Measurements from ENCODE around the gene PTPN21. TPM values are rescaled to one million over a fixed set of nuclear protein-coding genes. Genes with fewer than 3 reads are reported as not detected.

PTPN21 gene
- polyA plus RNA-seq, 2 of the 4 experiments (the other 2 are of a cell fraction): 6.5 to 8.3 TPM

DNA sequence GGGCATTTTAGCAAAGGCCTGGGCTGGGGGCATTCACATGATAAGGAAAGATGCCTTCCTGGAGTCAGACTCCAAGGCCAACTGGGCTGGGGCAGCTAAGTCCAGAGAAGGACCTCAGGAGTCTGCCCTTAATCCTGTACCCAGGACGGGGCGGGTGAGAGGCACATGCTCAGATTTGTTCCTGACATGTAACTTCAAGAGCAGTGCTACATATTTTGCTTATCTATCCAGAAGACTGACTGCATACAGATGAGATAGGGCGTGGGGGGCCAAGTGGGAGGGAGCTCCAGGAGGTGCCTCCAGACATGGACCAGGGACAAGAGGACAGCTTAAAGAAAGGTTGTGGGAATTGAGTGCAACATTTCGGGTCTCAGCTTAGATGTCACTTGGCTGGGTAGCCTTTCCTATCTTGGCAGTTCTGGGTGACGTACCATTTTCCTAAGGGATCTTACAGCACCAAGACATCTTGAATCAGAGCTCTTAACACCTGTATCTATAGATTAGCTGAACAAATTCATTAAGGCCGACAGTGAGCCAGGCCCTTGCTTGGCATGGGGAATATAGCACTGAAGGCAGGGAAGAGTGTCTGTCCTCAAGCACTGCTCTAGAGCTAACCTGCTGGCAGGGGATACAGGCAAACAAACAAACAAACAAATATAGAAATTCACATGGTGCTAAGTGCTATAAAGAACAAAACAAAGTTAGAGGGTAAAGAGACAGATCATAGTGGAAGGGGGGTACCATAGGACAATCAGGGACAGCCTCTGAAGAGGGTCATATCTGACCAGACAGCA, 61.2 kb downstream of the PTPN21 start:
- no peak for DNase-seq (ENCODE audit: low read depth in 1 of 2, low spot score in 1 of 2)
- WGBS (ENCODE audit: missing lambda C conversion rate): 86% methylated on average over 6 of the region's 6 CpGs
- FAIRE-seq: no peak
- Histone ChIP-seq H3K27ac (no peak overlapping the region), H3K9me3 (no peaks in the 10 kb centered on the region), H3K4me3 (no peak overlapping the region), H3K4me1 (no peaks in the 10 kb centered on the region), H3K4me2 (no peak overlapping the region)
- TF ChIP-seq HOXA7 (CRISPR knock-in tag; IDR thresholded peaks at IDR 0.05) (no peak), KDM1A (IDR thresholded peaks at IDR 0.05; ENCODE audit: low read depth) (no peak)
- ATAC-seq: 0 out of 6 replicates have a peak, but pooled peaks of 1 of the 2 experiments have one; percentile 10
- CTCF ChIA-PET: interaction anchor here (0.6 to 5.0 kb wide), 16 partner anchors 9 to 1183 kb away, joined by 3 to 40 read pairs (median 3); no protein-coding TSS in a partner anchor
- POLR2A ChIA-PET: no interaction called here

DNA sequence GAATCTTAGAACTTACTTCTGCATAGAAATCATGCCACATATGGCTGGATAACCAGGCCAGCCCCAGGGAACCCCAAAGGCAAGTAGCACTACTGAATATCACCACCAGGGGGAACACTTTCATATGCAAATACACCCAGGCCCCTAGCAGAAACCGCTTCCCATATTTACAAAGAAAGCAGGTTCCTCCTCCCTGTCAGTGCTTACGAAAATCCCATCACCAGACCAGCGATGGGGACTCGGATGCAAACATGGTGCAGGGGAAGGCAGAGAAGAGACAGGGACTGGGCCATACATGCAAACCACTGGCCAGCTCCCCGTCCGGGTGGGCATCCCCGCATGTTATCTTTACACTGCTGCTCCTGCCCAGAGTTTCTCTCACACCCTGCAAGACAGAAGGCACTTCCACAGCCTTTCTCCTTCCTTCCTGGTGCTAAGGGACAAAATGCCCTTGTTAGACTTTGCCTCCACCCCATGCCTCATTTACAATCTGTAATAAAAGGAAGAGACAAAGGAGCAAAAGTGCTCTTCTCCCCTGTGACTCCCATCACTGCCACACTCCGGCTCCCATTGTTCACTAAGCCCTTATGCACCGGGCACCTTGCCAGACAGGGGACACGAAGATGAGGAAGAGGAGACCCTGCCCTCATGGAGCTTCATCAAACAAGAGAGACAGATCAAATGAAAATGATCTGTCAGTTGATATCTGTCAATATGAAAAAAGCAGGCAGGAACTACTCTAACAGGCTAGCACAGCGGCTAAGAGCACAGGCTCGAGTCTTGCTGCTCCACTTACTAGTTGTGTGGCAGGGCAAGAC, 62.3 kb downstream of the PTPN21 start:
- peak; percentile 79 to 81 for DNase-seq (ENCODE audit: low read depth in 1 of 2, low spot score in 1 of 2)
- Histone ChIP-seq H3K9me3 (no peaks in the 10 kb centered on the region), H3K4me1 (no peaks in the 10 kb centered on the region), H3K4me2 (no peak overlapping the region), H3K27ac (no peak overlapping the region), H3K4me3 (no peak overlapping the region)
- TF ChIP-seq RAD21 (conservative IDR thresholded peaks at IDR 0.05 in 1 of 2, IDR thresholded peaks at IDR 0.05 in 1 of 2) (peak; percentile 71 to 80), MYC (IDR thresholded peaks at IDR 0.05; ENCODE audit: borderline replicate concordance, low read length) (no peak), FOSL2 (IDR thresholded peaks at IDR 0.05) (no peak), FOSL2 (CRISPR knock-in tag; IDR thresholded peaks at IDR 0.05) (no peak), CHD4 (IDR thresholded peaks at IDR 0.05; ENCODE audit: borderline replicate concordance) (no peak), SMC3 (IDR thresholded peaks at IDR 0.05) (peak; percentile 85)
- TF ChIP-seq, protein P1, sequence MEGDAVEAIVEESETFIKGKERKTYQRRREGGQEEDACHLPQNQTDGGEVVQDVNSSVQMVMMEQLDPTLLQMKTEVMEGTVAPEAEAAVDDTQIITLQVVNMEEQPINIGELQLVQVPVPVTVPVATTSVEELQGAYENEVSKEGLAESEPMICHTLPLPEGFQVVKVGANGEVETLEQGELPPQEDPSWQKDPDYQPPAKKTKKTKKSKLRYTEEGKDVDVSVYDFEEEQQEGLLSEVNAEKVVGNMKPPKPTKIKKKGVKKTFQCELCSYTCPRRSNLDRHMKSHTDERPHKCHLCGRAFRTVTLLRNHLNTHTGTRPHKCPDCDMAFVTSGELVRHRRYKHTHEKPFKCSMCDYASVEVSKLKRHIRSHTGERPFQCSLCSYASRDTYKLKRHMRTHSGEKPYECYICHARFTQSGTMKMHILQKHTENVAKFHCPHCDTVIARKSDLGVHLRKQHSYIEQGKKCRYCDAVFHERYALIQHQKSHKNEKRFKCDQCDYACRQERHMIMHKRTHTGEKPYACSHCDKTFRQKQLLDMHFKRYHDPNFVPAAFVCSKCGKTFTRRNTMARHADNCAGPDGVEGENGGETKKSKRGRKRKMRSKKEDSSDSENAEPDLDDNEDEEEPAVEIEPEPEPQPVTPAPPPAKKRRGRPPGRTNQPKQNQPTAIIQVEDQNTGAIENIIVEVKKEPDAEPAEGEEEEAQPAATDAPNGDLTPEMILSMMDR (IDR thresholded peaks at IDR 0.05): peak; percentile 80
- ChIA-PET POLR2A (no interaction called here), CTCF (interaction anchor here (0.8 to 5.0 kb wide), 16 partner anchors 8 to 303 kb away, joined by 3 to 40 read pairs (median 3); no protein-coding TSS in a partner anchor)
- FAIRE-seq: no peak
- 54% methylated on average over 12 of the region's 12 CpGs for WGBS (ENCODE audit: missing lambda C conversion rate)
- peak; percentile 87 to 97 for ATAC-seq

DNA sequence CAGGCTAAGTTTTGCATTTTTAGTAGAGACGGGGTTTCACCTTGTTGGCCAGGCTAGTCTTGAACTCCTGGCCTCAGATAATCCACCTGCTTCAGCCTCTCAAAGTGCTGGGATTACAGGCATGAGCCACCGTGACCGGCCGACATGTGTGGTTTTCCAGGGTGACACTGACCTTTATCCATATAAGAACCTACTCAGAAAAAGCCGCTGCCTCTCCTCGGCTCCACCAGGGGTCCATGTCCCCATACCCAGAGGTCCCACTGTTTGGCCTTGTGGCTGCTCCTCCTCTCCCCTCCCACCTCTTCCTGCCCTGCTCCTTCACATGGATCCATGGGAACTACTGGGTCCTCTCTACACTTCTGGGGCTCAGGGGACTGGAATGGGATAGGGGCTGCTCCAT, 64.6 kb downstream of the PTPN21 start:
- FAIRE-seq (no peak), DNase-seq (ENCODE audit: low read depth in 1 of 2, low spot score in 1 of 2) (no peak), ATAC-seq (no peak)
- 98% methylated on average over 6 of the region's 6 CpGs for WGBS (ENCODE audit: missing lambda C conversion rate)
- CTCF ChIA-PET: interaction anchor here (0.9 kb wide), 1 partner anchor 70 kb away, joined by 3 read pairs; no protein-coding TSS in a partner anchor
- H3K4me1 ChIP-seq: no peaks in the 10 kb centered on the region
- H3K27ac ChIP-seq: no peak overlapping the region
- no peaks in the 10 kb centered on the region for H3K9me3 ChIP-seq
- no peak overlapping the region for H3K4me2 ChIP-seq
- TF ChIP-seq ZC3H11A (IDR thresholded peaks at IDR 0.05) (no peak), RCOR1 (IDR thresholded peaks at IDR 0.05; ENCODE audit: low read depth, low read length) (no peak), HOXA7 (CRISPR knock-in tag; IDR thresholded peaks at IDR 0.05) (no peak), KDM5A (IDR thresholded peaks at IDR 0.05) (no peak), CBX2 (IDR thresholded peaks at IDR 0.05; ENCODE audit: borderline replicate concordance, low read depth) (no peak), NR3C1 (IDR thresholded peaks at IDR 0.05) (no peak), NFE2L2 (conservative IDR thresholded peaks at IDR 0.05; ENCODE audit: low read length) (no peak)
- TF ChIP-seq, protein P2, sequence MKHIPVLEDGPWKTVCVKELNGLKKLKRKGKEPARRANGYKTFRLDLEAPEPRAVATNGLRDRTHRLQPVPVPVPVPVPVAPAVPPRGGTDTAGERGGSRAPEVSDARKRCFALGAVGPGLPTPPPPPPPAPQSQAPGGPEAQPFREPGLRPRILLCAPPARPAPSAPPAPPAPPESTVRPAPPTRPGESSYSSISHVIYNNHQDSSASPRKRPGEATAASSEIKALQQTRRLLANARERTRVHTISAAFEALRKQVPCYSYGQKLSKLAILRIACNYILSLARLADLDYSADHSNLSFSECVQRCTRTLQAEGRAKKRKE (CRISPR knock-in tag; IDR thresholded peaks at IDR 0.05; ENCODE audit: low read depth): no peak
- POLR2A ChIA-PET: no interaction called here
- no peak overlapping the region for H3K4me3 ChIP-seq
